HuH-7.5 (cell line): ENCODE measurements around the gene GPC4.

Source experiments
- DNase-seq: peaks from one replicate; pipeline ENCODE4 v3.0.0; 2011; ENCODE audit warnings: low spot score

The GPC4 gene

GRCh38 chrX:133415276-133416105, at the start of gene GPC4:
TSS of gene GPC4 (minus strand) at chrX:133415489. CDS start at chrX:133414965, 524 bp downstream.
- peak; percentile 38 for DNase-seq

- DNase-seq: no peak
These were observed 45.9 kb upstream of the GPC4 start for GRCh38 chrX:133461231-133461630.

- DNase-seq: no peak
These were observed 39.6 kb upstream of the GPC4 start for GRCh38 chrX:133454924-133455323.

GRCh38 chrX:133454491-133454914, 39.2 kb upstream of the GPC4 start:
- DNase-seq: no peak

GRCh38 chrX:133448512-133449076, 33.3 kb upstream of the GPC4 start:
- no peak for DNase-seq

GRCh38 chrX:133444952-133445831, 29.9 kb upstream of the GPC4 start:
- no peak for DNase-seq

- DNase-seq: no peak
These were observed 28.9 kb upstream of the GPC4 start for GRCh38 chrX:133444196-133444595.

GRCh38 chrX:133440797-133441163, 25.5 kb upstream of the GPC4 start:
- no peak for DNase-seq

GRCh38 chrX:133440081-133440796, 24.9 kb upstream of the GPC4 start:
- DNase-seq: no peak

- no peak for DNase-seq
These were observed 22.5 kb upstream of the GPC4 start for GRCh38 chrX:133437766-133438165.

- no peak for DNase-seq
These were observed 22.1 kb upstream of the GPC4 start for GRCh38 chrX:133437356-133437755.

- DNase-seq: no peak
These were observed 20.3 kb upstream of the GPC4 start for GRCh38 chrX:133435544-133436124.

- no peak for DNase-seq
These were observed 19.0 kb upstream of the GPC4 start for GRCh38 chrX:133434197-133434820.

- no peak for DNase-seq
These were observed 4.6 kb upstream of the GPC4 start for GRCh38 chrX:133419911-133420310.

GRCh38 chrX:133418588-133418987, 3.3 kb upstream of the GPC4 start:
- DNase-seq: no peak

- DNase-seq: no peak
These were observed 2.1 kb upstream of the GPC4 start for GRCh38 chrX:133417364-133417763.

GRCh38 chrX:133414406-133415275, 648 bp downstream of the GPC4 start:
- no peak for DNase-seq

GRCh38 chrX:133413218-133413925, 1.9 kb downstream of the GPC4 start:
- DNase-seq: no peak

GRCh38 chrX:133412665-133413064, 2.6 kb downstream of the GPC4 start:
- DNase-seq: no peak

- DNase-seq: no peak
These were observed 3.0 kb downstream of the GPC4 start for GRCh38 chrX:133412246-133412645.
